OCI-LY3 (cell line): ENCODE data around the gene C3orf20.

Source experiments
- EZH2phosphoT487 ChIP-seq: fragments of 200-600 bp; shearing (Covaris generic); IDR thresholded peaks from 2 replicates; pipeline ENCODE4 v1.6.1; 2018; ENCODE audit warnings: antibody characterized with exemption, mixed run types, low read depth
- TF ChIP-seq, protein P1 (sequence below): fragments of 200-600, 300-600 bp; sonication (generic); IDR thresholded peaks from 2 replicates; pipeline ENCODE4 v1.5.1; 2014; ENCODE audit warnings: antibody characterized with exemption, low read length, low read depth

- TF ChIP-seq, protein P1, sequence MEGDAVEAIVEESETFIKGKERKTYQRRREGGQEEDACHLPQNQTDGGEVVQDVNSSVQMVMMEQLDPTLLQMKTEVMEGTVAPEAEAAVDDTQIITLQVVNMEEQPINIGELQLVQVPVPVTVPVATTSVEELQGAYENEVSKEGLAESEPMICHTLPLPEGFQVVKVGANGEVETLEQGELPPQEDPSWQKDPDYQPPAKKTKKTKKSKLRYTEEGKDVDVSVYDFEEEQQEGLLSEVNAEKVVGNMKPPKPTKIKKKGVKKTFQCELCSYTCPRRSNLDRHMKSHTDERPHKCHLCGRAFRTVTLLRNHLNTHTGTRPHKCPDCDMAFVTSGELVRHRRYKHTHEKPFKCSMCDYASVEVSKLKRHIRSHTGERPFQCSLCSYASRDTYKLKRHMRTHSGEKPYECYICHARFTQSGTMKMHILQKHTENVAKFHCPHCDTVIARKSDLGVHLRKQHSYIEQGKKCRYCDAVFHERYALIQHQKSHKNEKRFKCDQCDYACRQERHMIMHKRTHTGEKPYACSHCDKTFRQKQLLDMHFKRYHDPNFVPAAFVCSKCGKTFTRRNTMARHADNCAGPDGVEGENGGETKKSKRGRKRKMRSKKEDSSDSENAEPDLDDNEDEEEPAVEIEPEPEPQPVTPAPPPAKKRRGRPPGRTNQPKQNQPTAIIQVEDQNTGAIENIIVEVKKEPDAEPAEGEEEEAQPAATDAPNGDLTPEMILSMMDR = no peak
- TF ChIP-seq EZH2phosphoT487 = no peak
These were observed 131.8 kb downstream of the C3orf20 start for GRCh38 chr3:14806641-14807263.
